A549 treated with Hydrocortisone at 1 μM for 4 hours (cell line): ENCODE measurements around the gene CKS2. TPM values are rescaled to one million over a fixed set of nuclear protein-coding genes. Genes with fewer than 3 reads are reported as not detected.

ENCODE experiments used
- total RNA-seq: library from RNA; stranded (reverse); fragments of 200-300 nt; extraction: Qiagen RNA extraction; gene quantifications from 5 replicates; pipeline ENCODE4 v1.2.3, GENCODE V29; 2022

CKS2 gene
- 354 to 396 TPM (median 389 TPM) in 5 replicates for total RNA-seq

GRCh38 chr9:89310475-89311345 is at the start of gene CKS2:
TSS of gene CKS2 (plus strand) at chr9:89311195. CDS start at chr9:89311293, 98 bp downstream.

GRCh38 chr9:89318123-89319014 is 7.4 kb downstream of the CKS2 start, which contains the start of gene SECISBP2:
TSS of gene SECISBP2 (plus strand) at chr9:89318500. CDS start at chr9:89318577, 77 bp downstream.

Other genes starting within 250 kb of the CKS2 start
- gene SHC3, start 132.4 kb upstream of the CKS2 start, total RNA-seq = 0.22 to 0.51 TPM (median 0.24 TPM) in 5 replicates
- gene SECISBP2, start 7.3 kb downstream of the CKS2 start, total RNA-seq = 16.1 to 22.0 TPM (median 19.4 TPM) in 5 replicates
- 3.9 to 5.4 TPM (median 5.0 TPM) in 5 replicates for gene SEMA4D, start 186.9 kb downstream of the CKS2 start, total RNA-seq